GM23338 (cell line): Measurements from ENCODE around the gene C14orf132. TPM values are rescaled to one million over a fixed set of nuclear protein-coding genes. Genes with fewer than 3 reads are reported as not detected.

Experiments used
- ATAC-seq: fragments of 200-7000 bp; cut with Tn5 transposase; 3 replicates; pipeline ENCODE4 v1.9.1; 2020
- DNase-seq: peaks from one replicate; pipeline ENCODE4 v3.0.0-alpha.2; 2015; ENCODE audit warnings: low spot score
- H2AFZ ChIP-seq: fragments of 200-600 bp; sonication (generic); 2 replicates; pipeline ENCODE4 v1.8.0; 2016; ENCODE audit warnings: antibody characterized with exemption, mild to moderate bottlenecking, moderate library complexity
- H3F3A ChIP-seq: fragments of 200-600 bp; sonication (generic); replicated peaks from 2 replicates; pipeline ENCODE4 v1.8.0; 2017; ENCODE audit warnings: antibody characterized with exemption, mixed run types, low read depth
- H3K27ac ChIP-seq: fragments of 200-600 bp; sonication (generic); 2 replicates; pipeline ENCODE4 v1.6.1; 2016; ENCODE audit warnings: low read depth
- H3K27me3 ChIP-seq: fragments of 200-600 bp; sonication (generic); 2 replicates; pipeline ENCODE4 v1.8.0; 2016; ENCODE audit warnings: mild to moderate bottlenecking, mixed run types, moderate library complexity; ENCODE audit not compliant: insufficient read depth
- H3K36me3 ChIP-seq: fragments of 200-600 bp; sonication (generic); 2 replicates; pipeline ENCODE4 v1.8.0; 2016; ENCODE audit warnings: mild to moderate bottlenecking; ENCODE audit not compliant: insufficient read depth
- H3K4me1 ChIP-seq: fragments of 200-600 bp; sonication (generic); 2 replicates; pipeline ENCODE4 v1.8.0; 2016; ENCODE audit warnings: mild to moderate bottlenecking, moderate library complexity; ENCODE audit not compliant: insufficient read depth
- H3K4me2 ChIP-seq: fragments of 200-600 bp; sonication (generic); 2 replicates; pipeline ENCODE4 v1.7.1; 2017; ENCODE audit warnings: mixed run types
- H3K4me3 ChIP-seq: fragments of 200-600 bp; sonication (generic); 2 replicates; pipeline ENCODE4 v1.6.1; 2016; ENCODE audit warnings: mixed run types
- H3K79me2 ChIP-seq: fragments of 200-600 bp; sonication (generic); replicated peaks from 2 replicates; pipeline ENCODE4 v1.8.0; 2017; ENCODE audit warnings: mild to moderate bottlenecking; ENCODE audit not compliant: insufficient read depth
- H3K9me2 ChIP-seq: fragments of 200-600 bp; sonication (generic); 2 replicates; pipeline ENCODE4 v1.8.0; 2017; ENCODE audit not compliant: insufficient read depth
- H4K20me1 ChIP-seq: fragments of 200-600 bp; sonication (generic); replicated peaks from 2 replicates; pipeline ENCODE4 v1.8.0; 2017; ENCODE audit warnings: mild to moderate bottlenecking; ENCODE audit not compliant: insufficient read depth
- H3K27ac Mint-ChIP-seq: 2 replicates; pipeline ENCODE4 v1.8.0; 2020; ENCODE audit warnings: inconsistent platforms, mild to moderate bottlenecking, moderate library complexity, mixed read lengths
- H3K27me3 Mint-ChIP-seq: 3 replicates; pipeline ENCODE4 v1.8.0; 2022; ENCODE audit warnings: low read depth, mild to moderate bottlenecking, moderate library complexity, mixed read lengths, inconsistent platforms; ENCODE audit not compliant: insufficient read depth, poor library complexity
- H3K36me3 Mint-ChIP-seq: 3 replicates; pipeline ENCODE4 v1.8.0; 2021; ENCODE audit warnings: low read depth, mild to moderate bottlenecking, inconsistent platforms, moderate library complexity, mixed read lengths
- H3K4me1 Mint-ChIP-seq: 3 replicates; pipeline ENCODE4 v1.8.0; 2020; ENCODE audit warnings: mild to moderate bottlenecking, inconsistent platforms, mixed read lengths
- H3K4me3 Mint-ChIP-seq: 3 replicates; pipeline ENCODE4 v1.8.0; 2021; ENCODE audit warnings: moderate library complexity, mild to moderate bottlenecking, inconsistent platforms, mixed read lengths
- H3K9me3 Mint-ChIP-seq: 3 replicates; pipeline ENCODE4 v1.8.0; 2020; ENCODE audit warnings: moderate library complexity, mild to moderate bottlenecking, inconsistent platforms, mixed read lengths
- CTCF ChIP-seq, 2 experiments: fragments of 200-600 bp in 1 of 2; sonication (generic) in 1 of 2; conservative IDR thresholded peaks; 2 replicates each; pipeline versions ENCODE4 v1.5.1 to v1.6.1; 2016 to 2017; ENCODE audit warnings: antibody characterized with exemption in 2 of 2, low read depth in 2 of 2, mild to moderate bottlenecking in 2 of 2, moderate library complexity in 1 of 2
- ETS1 ChIP-seq: IDR thresholded peaks from 2 replicates; pipeline ENCODE4 v1.6.1; 2016; ENCODE audit warnings: antibody characterized with exemption
- EZH2phosphoT487 ChIP-seq: fragments of 200-600 bp; sonication (generic); IDR thresholded peaks from one replicate; pipeline ENCODE4 v1.8.1; 2018; ENCODE audit warnings: antibody characterized with exemption; ENCODE audit not compliant: unreplicated experiment
- POLR2AphosphoS5 ChIP-seq: IDR thresholded peaks from 2 replicates; pipeline ENCODE4 v1.6.1; 2016; ENCODE audit warnings: antibody characterized with exemption, low read depth
- ZNF114 ChIP-seq: fragments of 250-450 bp; sonication (Bioruptor Pico); IDR thresholded peaks from 2 replicates; pipeline ENCODE4 v1.5.0; 2020; ENCODE audit warnings: mild to moderate bottlenecking, moderate library complexity
- ZNF331 ChIP-seq: fragments of 250-450 bp; sonication (Bioruptor Pico); IDR thresholded peaks from 2 replicates; pipeline ENCODE4 v1.5.0; 2020; ENCODE audit warnings: low read depth, mild to moderate bottlenecking, moderate library complexity
- ZNF462 ChIP-seq: fragments of 250-450 bp; sonication (Bioruptor Pico); IDR thresholded peaks from 2 replicates; pipeline ENCODE4 v1.5.0; 2020; ENCODE audit warnings: mild to moderate bottlenecking, moderate library complexity
- polyA plus RNA-seq: library from polyadenylated mRNA; unstranded; fragments of >200 nt; fragmentation: Nextera tagmentation; extraction: Ambion mirVana; gene quantifications from 2 replicates; pipeline ENCODE4 v1.2.1, GENCODE V29; 2016
- total RNA-seq: library from RNA; depleted of rRNA; stranded (reverse); fragments of >200 nt; shearing (Covaris generic); gene quantifications from 2 replicates; pipeline ENCODE4 v1.2.3, GENCODE V29; 2014

The C14orf132 gene
- total and polyA plus RNA-seq, 2 experiments from 2014 or later: 13.8 to 16.2 TPM

- TF ChIP-seq CTCF (conservative IDR thresholded peaks at IDR 0.05; ENCODE audit: low read depth in 2 of 2): no peak
- TF ChIP-seq POLR2AphosphoS5: no peak
- TF ChIP-seq ZNF462 (CRISPR knock-in tag): no peak
- no peak for TF ChIP-seq EZH2phosphoT487
- no peak for TF ChIP-seq ZNF114 (CRISPR knock-in tag)
- TF ChIP-seq ZNF331 (CRISPR knock-in tag): no peak
These were observed 39.9 kb downstream of the C14orf132 start (continued) for GRCh38 chr14:96079066-96079465.

GRCh38 chr14:96080571-96080970 lies 41.4 kb downstream of the C14orf132 start:
- no peaks in the 10 kb centered on the region for H3F3A ChIP-seq
- H3K27me3 Mint-ChIP-seq: peaks cover 2% of the 10 kb centered on the region
- no peaks in the 10 kb centered on the region; the same call in 1 of the 2 replicates for H3K9me2 ChIP-seq
- TF ChIP-seq ETS1: no peak
- no peak for TF ChIP-seq EZH2phosphoT487

More at GRCh38 chr14:96080571-96080970, 41.4 kb downstream of the C14orf132 start:
- Histone ChIP-seq H4K20me1 (no peaks in the 10 kb centered on the region), H3K27ac (no peak overlapping the region), H3K27me3 (no peaks in the 10 kb centered on the region), H2AFZ (no peak overlapping the region), H3K79me2 (no peaks in the 10 kb centered on the region; the same call in none of the 2 replicates), H3K36me3 (no peaks in the 10 kb centered on the region), H3K4me2 (no peak overlapping the region), H3K4me1 (no peaks in the 10 kb centered on the region; the same call in 1 of the 2 replicates), H3K4me3 (no peak overlapping the region)
- ATAC-seq: no peak
- peaks cover 8% of the 10 kb centered on the region for H3K4me1 Mint-ChIP-seq
- no peak overlapping the region for H3K4me3 Mint-ChIP-seq
- peaks cover 3% of the 10 kb centered on the region; the same call in 1 of the 3 replicates for H3K36me3 Mint-ChIP-seq
- H3K27ac Mint-ChIP-seq: no peak overlapping the region
- DNase-seq: no peak
- H3K9me3 Mint-ChIP-seq: peaks cover 10% of the 10 kb centered on the region; the same call in 1 of the 3 replicates
